IMR-90 (cell line): ENCODE results near the gene ITGB5. TPM values are rescaled to one million over a fixed set of nuclear protein-coding genes. Genes with fewer than 3 reads are reported as not detected.

ENCODE experiments used
- ATAC-seq: fragments of 200-7000 bp; cut with Tn5 transposase; 2 replicates; pipeline ENCODE4 v1.9.1; 2020; ENCODE audit warnings: low read depth, mild to moderate bottlenecking, moderate library complexity
- BruUV-seq: library from RNA; stranded (reverse); fragments of 400-500 nt; replicated peaks from 2 replicates; lab custom pipeline; 2021; lab: Mats Ljungman, UMichigan
- CTCF ChIA-PET: fragments of 300-600 bp; formaldehyde crosslinking; extraction: SDS; loops from one replicate; lab custom pipeline; 2021; ENCODE audit warnings: antibody characterized with exemption; lab: Yijun Ruan, JAX
- POLR2A ChIA-PET: fragments of 300-600 bp; sonication (Branson Sonifier 250); formaldehyde crosslinking; loops from one replicate; lab custom pipeline; 2022; ENCODE audit warnings: antibody characterized with exemption; ENCODE audit not compliant: unreplicated experiment; lab: Charles Lee
- DNase-seq: peaks from one replicate; pipeline ENCODE4 v3.0.0; 2013
- H2AFZ ChIP-seq: replicated peaks from 2 replicates; pipeline ENCODE3; 2013; ENCODE audit warnings: low read length, mild to moderate bottlenecking; ENCODE audit not compliant: poor library complexity
- H2AK5ac ChIP-seq: 2 replicates; pipeline ENCODE4 v1.6.1; 2013; ENCODE audit warnings: low read depth, low read length, inconsistent platforms
- H2AK9ac ChIP-seq: replicated peaks from 2 replicates; pipeline ENCODE3; 2013; ENCODE audit warnings: mild to moderate bottlenecking, low read depth, low read length, moderate library complexity; ENCODE audit not compliant: poor library complexity
- H2BK120ac ChIP-seq: 2 replicates; pipeline ENCODE4 v1.6.1; 2013; ENCODE audit warnings: low read depth, low read length, inconsistent platforms
- H2BK15ac ChIP-seq: 3 replicates; pipeline ENCODE4 v1.6.1; 2013; ENCODE audit warnings: low read depth, low read length, inconsistent platforms
- H2BK20ac ChIP-seq: 2 replicates; pipeline ENCODE4 v1.6.1; 2013; ENCODE audit warnings: low read depth, mild to moderate bottlenecking, inconsistent platforms, low read length, moderate library complexity
- H2BK5ac ChIP-seq: 2 replicates; pipeline ENCODE4 v1.6.1; 2013; ENCODE audit warnings: mild to moderate bottlenecking, low read depth, low read length, inconsistent platforms; ENCODE audit not compliant: poor library complexity, severe bottlenecking
- H3K14ac ChIP-seq: replicated peaks from 2 replicates; pipeline ENCODE4 v1.6.1; 2013; ENCODE audit warnings: low read depth, low read length, inconsistent platforms
- H3K18ac ChIP-seq: 2 replicates; pipeline ENCODE4 v1.6.1; 2013; ENCODE audit warnings: low read depth, low read length, control low read depth
- H3K23ac ChIP-seq: 2 replicates; pipeline ENCODE4 v1.6.1; 2013; ENCODE audit warnings: low read depth, low read length, inconsistent platforms
- H3K27ac ChIP-seq: 2 replicates; pipeline ENCODE4 v1.5.1; 2013; ENCODE audit warnings: mild to moderate bottlenecking, control low read depth, low read length; ENCODE audit not compliant: insufficient read depth
- H3K27me3 ChIP-seq: 2 replicates; pipeline ENCODE4 v1.6.1; 2013; ENCODE audit warnings: low read length; ENCODE audit not compliant: control insufficient read depth, insufficient read depth
- H3K36me3 ChIP-seq: 2 replicates; pipeline ENCODE4 v1.6.1; 2013; ENCODE audit warnings: low read length, mixed read lengths; ENCODE audit not compliant: control insufficient read depth, insufficient read depth
- H3K4ac ChIP-seq: 2 replicates; pipeline ENCODE4 v1.6.1; 2013; ENCODE audit warnings: low read depth, low read length, inconsistent platforms
- H3K4me1 ChIP-seq: 2 replicates; pipeline ENCODE4 v1.6.1; 2013; ENCODE audit warnings: low read length, mixed read lengths; ENCODE audit not compliant: control insufficient read depth, insufficient read depth
- H3K4me2 ChIP-seq: 2 replicates; pipeline ENCODE4 v1.6.1; 2013; ENCODE audit warnings: low read depth, mild to moderate bottlenecking, control low read depth, low read length, moderate library complexity
- H3K4me3 ChIP-seq: 2 replicates; pipeline ENCODE4 v1.5.1; 2013; ENCODE audit warnings: low read depth, mild to moderate bottlenecking, control low read depth, low read length, moderate library complexity; ENCODE audit not compliant: insufficient read depth
- H3K56ac ChIP-seq: 2 replicates; pipeline ENCODE4 v1.6.1; 2013; ENCODE audit warnings: low read length, inconsistent platforms; ENCODE audit not compliant: insufficient read depth; ENCODE audit errors: extremely low read depth
- H3K79me1 ChIP-seq, 2 experiments: 2 replicates each; pipeline ENCODE4 v1.6.1; 2013; ENCODE audit warnings: low read length in 2 of 2, inconsistent platforms in 1 of 2, low read depth in 1 of 2
- H3K9ac ChIP-seq: 2 replicates; pipeline ENCODE4 v1.6.1; 2013; ENCODE audit warnings: low read depth, low read length, control low read depth
- H3K9me1 ChIP-seq: 2 replicates; pipeline ENCODE4 v1.6.1; 2013; ENCODE audit warnings: low read length, inconsistent platforms; ENCODE audit not compliant: insufficient read depth
- H3K9me3 ChIP-seq: 2 replicates; pipeline ENCODE4 v1.6.1; 2013; ENCODE audit warnings: low read length; ENCODE audit not compliant: control insufficient read depth, insufficient read depth
- H4K20me1 ChIP-seq: 2 replicates; pipeline ENCODE4 v1.6.1; 2013; ENCODE audit warnings: low read length, inconsistent platforms; ENCODE audit not compliant: insufficient read depth
- H4K5ac ChIP-seq: 2 replicates; pipeline ENCODE4 v1.6.1; 2013; ENCODE audit warnings: mild to moderate bottlenecking, low read depth, low read length, control low read depth
- H4K8ac ChIP-seq, 2 experiments: 2 replicates each; pipeline ENCODE4 v1.6.1; 2013; ENCODE audit warnings: low read depth in 2 of 2, low read length in 2 of 2, control low read depth in 1 of 2, inconsistent platforms in 1 of 2
- H4K91ac ChIP-seq: 2 replicates; pipeline ENCODE4 v1.6.1; 2013; ENCODE audit warnings: low read depth, low read length, inconsistent platforms; ENCODE audit not compliant: insufficient read depth
- BHLHE40 ChIP-seq: fragments of 150-350 bp; IDR thresholded peaks from 2 replicates; pipeline ENCODE4 v1.6.1; 2016; ENCODE audit warnings: mild to moderate bottlenecking, low read depth, low read length
- CEBPB ChIP-seq: IDR thresholded peaks from 2 replicates; pipeline ENCODE4 v1.6.1; 2012; ENCODE audit warnings: low read depth, low read length, improper control_type of control experiment
- CHD1 ChIP-seq: IDR thresholded peaks from 2 replicates; pipeline ENCODE4 v1.6.1; 2012; ENCODE audit warnings: low read depth, low read length, improper control_type of control experiment
- CTCF ChIP-seq: conservative IDR thresholded peaks from 2 replicates; pipeline ENCODE4 v1.5.1; 2012; ENCODE audit warnings: mild to moderate bottlenecking, low read depth, low read length, improper control_type of control experiment
- FOS ChIP-seq: fragments of 150-350 bp; IDR thresholded peaks from 2 replicates; pipeline ENCODE4 v1.6.1; 2016; ENCODE audit warnings: low read depth, low read length
- MAFK ChIP-seq: IDR thresholded peaks from 2 replicates; pipeline ENCODE4 v1.6.1; 2012; ENCODE audit warnings: low read depth, low read length, improper control_type of control experiment
- MAZ ChIP-seq: IDR thresholded peaks from 2 replicates; pipeline ENCODE4 v1.6.1; 2012; ENCODE audit warnings: low read depth, mild to moderate bottlenecking, low read length, improper control_type of control experiment, moderate library complexity, borderline replicate concordance
- MXI1 ChIP-seq: IDR thresholded peaks from 2 replicates; pipeline ENCODE4 v1.6.1; 2012; ENCODE audit warnings: low read depth, mild to moderate bottlenecking, low read length, moderate library complexity, borderline replicate concordance
- NFE2L2 ChIP-seq: fragments of 150-350 bp; IDR thresholded peaks from 2 replicates; pipeline ENCODE4 v1.6.1; 2016; ENCODE audit warnings: low read depth, mild to moderate bottlenecking, low read length
- POLR2A ChIP-seq: IDR thresholded peaks from 2 replicates; pipeline ENCODE4 v1.6.1; 2012; ENCODE audit warnings: mild to moderate bottlenecking, low read depth, low read length
- RAD21 ChIP-seq: IDR thresholded peaks from 2 replicates; pipeline ENCODE4 v1.6.1; 2012; ENCODE audit warnings: low read length, improper control_type of control experiment
- RCOR1 ChIP-seq: IDR thresholded peaks from 2 replicates; pipeline ENCODE4 v1.6.1; 2012; ENCODE audit warnings: mild to moderate bottlenecking, low read length, improper control_type of control experiment; ENCODE audit not compliant: insufficient replicate concordance
- RFX5 ChIP-seq: IDR thresholded peaks from 2 replicates; pipeline ENCODE4 v1.8.0; 2012; ENCODE audit warnings: low read depth, mild to moderate bottlenecking, low read length, moderate library complexity
- SMC3 ChIP-seq: fragments of 150-350 bp; IDR thresholded peaks from 2 replicates; pipeline ENCODE4 v1.6.1; 2016; ENCODE audit warnings: low read depth, mild to moderate bottlenecking, antibody characterized with exemption, low read length, moderate library complexity
- USF2 ChIP-seq: fragments of 150-350 bp; IDR thresholded peaks from 2 replicates; pipeline ENCODE4 v1.6.1; 2017; ENCODE audit warnings: mild to moderate bottlenecking, antibody characterized with exemption, low read length, low read depth
- WGBS, 2 experiments: methylation state at CpG; one replicate each; pipeline versions ENCODE4 v1.1.5 to v1.1.7; 2013; ENCODE audit warnings: missing lambda C conversion rate in 2 of 2; ENCODE audit not compliant: insufficient read length in 1 of 2; ENCODE audit errors: extremely low coverage in 2 of 2; 5-methylcytosine and 5-hydroxymethylcytosine counted together
- dilution Hi-C: fragments of 300-500 bp; cut with HindIII; formaldehyde crosslinking; loops from one replicate; pipeline ENCODE4 v1.14.3; 2018; ENCODE audit warnings: low sequenced_read_pairs; ENCODE audit not compliant: unreplicated experiment
- in situ Hi-C: fragments of 300-500 bp; cut with MboI; formaldehyde crosslinking; loops from 3 replicates; pipeline ENCODE4 v1.14.3; 2019; ENCODE audit warnings: low sequenced_read_pairs, inconsistent platforms, mixed read lengths
- intact Hi-C: fragments of 100-400 bp; cut with micrococcal nuclease; formaldehyde crosslinking; loops from 2 replicates; pipeline ENCODE4 v1.10.0; 2022
- polyA plus RNA-seq, 3 experiments: library from polyadenylated mRNA; depleted of rRNA; stranded (reverse); fragments of >200 nt; gene quantifications; 2 replicates each; pipeline ENCODE4 v1.2.3, GENCODE V29; 2012; ENCODE audit warnings: low replicate concordance in 1 of 3
- total RNA-seq: library from RNA; depleted of rRNA; stranded (reverse); fragments of >200 nt; gene quantifications from 2 replicates; pipeline ENCODE4 v1.2.3, GENCODE V29; 2012
- TF ChIP-seq, protein P1 (sequence below): fragments of 150-350 bp; IDR thresholded peaks from 2 replicates; pipeline ENCODE4 v1.6.1; 2016; ENCODE audit warnings: low read depth, mild to moderate bottlenecking, low read length, moderate library complexity, borderline replicate concordance

The ITGB5 gene
- total and polyA plus RNA-seq, 2 of the 4 experiments (the other 2 are of a cell fraction), result 85.0 to 101 TPM

- Histone ChIP-seq H3K56ac (no peak overlapping the region), H3K36me3 (peaks cover 8% of the 10 kb centered on the region; the same call in 1 of the 2 replicates), H3K4me2 (no peak overlapping the region), H3K27ac (no peak overlapping the region), H3K4me1 (peaks cover 17% of the 10 kb centered on the region), H3K14ac (no peak overlapping the region), H3K9me1 (peaks cover 19% of the 10 kb centered on the region), H3K4ac (no peak overlapping the region), H3K18ac (no peak overlapping the region), H2BK20ac (no peak overlapping the region), H2AK9ac (no peak overlapping the region), H4K5ac (no peak overlapping the region), H4K8ac (no peak overlapping the region), H2AFZ (no peak overlapping the region), H3K9me3 (no peaks in the 10 kb centered on the region), H3K4me3 (no peak overlapping the region), H2BK15ac (no peak overlapping the region), H2AK5ac (no peak overlapping the region), H3K79me1 (peaks cover 7 to 72% of the 10 kb centered on the region in 2 experiments; a peak in 3 of 4 replicates), H3K23ac (no peak overlapping the region), H3K9ac (no peak overlapping the region), H2BK120ac (no peak overlapping the region), H3K27me3 (no peaks in the 10 kb centered on the region), H4K20me1 (peaks cover 12% of the 10 kb centered on the region; the same call in 1 of the 2 replicates), H2BK5ac (no peak overlapping the region), H4K91ac (no peak overlapping the region)
- TF ChIP-seq MAZ (no peak), NFE2L2 (no peak), POLR2A (no peak), RFX5 (no peak), MXI1 (no peak), MAFK (no peak), CTCF (no peak), USF2 (no peak), BHLHE40 (no peak), FOS (no peak), SMC3 (no peak), CEBPB (no peak), RAD21 (no peak), RCOR1 (no peak), CHD1 (no peak)
- TF ChIP-seq, protein P1, sequence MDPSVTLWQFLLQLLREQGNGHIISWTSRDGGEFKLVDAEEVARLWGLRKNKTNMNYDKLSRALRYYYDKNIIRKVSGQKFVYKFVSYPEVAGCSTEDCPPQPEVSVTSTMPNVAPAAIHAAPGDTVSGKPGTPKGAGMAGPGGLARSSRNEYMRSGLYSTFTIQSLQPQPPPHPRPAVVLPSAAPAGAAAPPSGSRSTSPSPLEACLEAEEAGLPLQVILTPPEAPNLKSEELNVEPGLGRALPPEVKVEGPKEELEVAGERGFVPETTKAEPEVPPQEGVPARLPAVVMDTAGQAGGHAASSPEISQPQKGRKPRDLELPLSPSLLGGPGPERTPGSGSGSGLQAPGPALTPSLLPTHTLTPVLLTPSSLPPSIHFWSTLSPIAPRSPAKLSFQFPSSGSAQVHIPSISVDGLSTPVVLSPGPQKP, result no peak
- DNase-seq (no peak), ATAC-seq (no peak)
- intact Hi-C loops, result no loop called here
- CTCF ChIA-PET, result interaction anchor here (1.1 kb wide), 1 partner anchor 45 kb away, joined by 3 read pairs; no protein-coding TSS in a partner anchor
- dilution Hi-C loops, result no loop called here
- in situ Hi-C loops, result no loop called here
- WGBS, 2 experiments, result no CpG with 5 or more reads among the region's 2 CpGs
- POLR2A ChIA-PET, result no interaction called here
- BruUV-seq, result no TSS peak
Observed at GRCh38 chr3:124788254-124788745, 98.9 kb downstream of the ITGB5 start.
